Activated T-helper 2 cell treated with anti-CD3 and anti-CD28 coated beads, Interferon-gamma antibody, Interleukin-2, Interleukin-4, amounts not matched to agents 10 μg/mL and 5 μg/mL and 100 μg/mL, durations not matched to agents 14 hours and 24 hours and 36 hours (primary cell): Measurements from ENCODE around the gene RHOXF2. TPM values are rescaled to one million over a fixed set of nuclear protein-coding genes. Genes with fewer than 3 reads are reported as not detected.

Experiments used
- DNase-seq: peaks from one replicate; pipeline ENCODE4 v3.0.0; 2021; ENCODE audit warnings: low spot score
- H3K27ac Mint-ChIP-seq: one replicate; pipeline ENCODE4 v1.8.0; 2021; ENCODE audit warnings: mixed read lengths
- H3K27me3 Mint-ChIP-seq: one replicate; pipeline ENCODE4 v1.8.0; 2021; ENCODE audit warnings: low read depth, mixed read lengths
- H3K36me3 Mint-ChIP-seq: one replicate; pipeline ENCODE4 v1.8.0; 2021; ENCODE audit warnings: low read depth, mixed read lengths
- H3K4me1 Mint-ChIP-seq: one replicate; pipeline ENCODE4 v1.8.0; 2021; ENCODE audit warnings: low read depth, mixed read lengths
- H3K4me3 Mint-ChIP-seq: one replicate; pipeline ENCODE4 v1.8.0; 2021; ENCODE audit warnings: low read depth, mild to moderate bottlenecking, moderate library complexity, mixed read lengths
- H3K9me3 Mint-ChIP-seq: one replicate; pipeline ENCODE4 v1.8.0; 2021; ENCODE audit warnings: mixed read lengths
- intact Hi-C: fragments of 100-400 bp; cut with micrococcal nuclease; formaldehyde crosslinking; loops from one replicate; pipeline ENCODE4 v1.15.1; 2023
- total RNA-seq: library from RNA; stranded (reverse); gene quantifications from 2 replicates; pipeline ENCODE4 v1.2.3, GENCODE V29; 2022

Gene RHOXF2
- total RNA-seq, 1 donor from 2014 or later, result not detected

- H3K27ac Mint-ChIP-seq, result no peak overlapping the region
- DNase-seq, result peak; percentile 27
- intact Hi-C loops, result no loop called here
- H3K9me3 Mint-ChIP-seq, result no peaks in the 10 kb centered on the region
- H3K4me3 Mint-ChIP-seq, result no peak overlapping the region
- H3K36me3 Mint-ChIP-seq, result no peaks in the 10 kb centered on the region
- H3K4me1 Mint-ChIP-seq, result peaks cover 8% of the 10 kb centered on the region
- peaks cover 12% of the 10 kb centered on the region for H3K27me3 Mint-ChIP-seq
Observed at GRCh38 chrX:120213438-120214265, 55.2 kb downstream of the RHOXF2 start.

Other genes starting within 250 kb of the RHOXF2 start
- 9.8 and 10.4 TPM in 2 replicates for gene NKAP, start 214.9 kb upstream of the RHOXF2 start, total RNA-seq
- not detected in 2 replicates for gene RHOXF2B, start 80.9 kb upstream of the RHOXF2 start, total RNA-seq
- not detected in 2 replicates for gene RHOXF1, start 42.7 kb upstream of the RHOXF2 start, total RNA-seq
- gene ZBTB33, start 92.2 kb downstream of the RHOXF2 start, total RNA-seq, result 13.3 and 13.4 TPM in 2 replicates
- not detected in 2 replicates for gene TMEM255A, start 152.8 kb downstream of the RHOXF2 start, total RNA-seq
- gene ATP1B4, start 203.5 kb downstream of the RHOXF2 start, total RNA-seq, result not detected in 2 replicates